CD14-positive monocyte (primary cell): ENCODE measurements around the gene OR6X1. TPM values are rescaled to one million over a fixed set of nuclear protein-coding genes. Genes with fewer than 3 reads are reported as not detected.
A peak's percentile ranks its signal among the peaks of the same experiment; 100 is the strongest.

Experiments used
- DNase-seq, 3 donors: peaks; one replicate each; pipeline ENCODE4 v3.0.0-alpha.2; 2011 to 2022
- H2AFZ ChIP-seq: 2 replicates; pipeline ENCODE4 v1.6.0; 2012; ENCODE audit warnings: mild to moderate bottlenecking, low read depth, low read length, inconsistent platforms; ENCODE audit not compliant: insufficient read depth, poor library complexity, severe bottlenecking
- H3K27ac ChIP-seq, 2 donors: 1 replicate in 1 of 2; 2 replicates in 1 of 2; pipeline ENCODE4 v1.5.1; 2012 to 2013; ENCODE audit warnings: low read length in 2 of 2, control low read depth in 1 of 2, inconsistent platforms in 1 of 2, low read depth in 1 of 2, mild to moderate bottlenecking in 1 of 2
- H3K27me3 ChIP-seq, 2 donors: one replicate each; pipeline versions ENCODE4 v1.6.0 to v1.6.1; 2011 to 2013; ENCODE audit warnings: low read length in 2 of 2; ENCODE audit not compliant: control insufficient read depth in 2 of 2, insufficient read depth in 2 of 2
- H3K36me3 ChIP-seq, 2 donors: replicated peaks in 1 of 2; 1 replicate in 1 of 2; 2 replicates in 1 of 2; pipeline versions ENCODE4 v1.5.1 to v1.6.1; 2012 to 2013; ENCODE audit warnings: low read length in 2 of 2, control low read depth in 1 of 2, inconsistent platforms in 1 of 2, mild to moderate bottlenecking in 1 of 2; ENCODE audit not compliant: insufficient read depth in 2 of 2, control insufficient read depth in 1 of 2
- H3K4me1 ChIP-seq, 2 donors: 1 replicate in 1 of 2; 2 replicates in 1 of 2; pipeline versions ENCODE4 v1.5.1 to v1.6.1; 2012 to 2013; ENCODE audit warnings: low read length in 2 of 2, control low read depth in 1 of 2, inconsistent platforms in 1 of 2, mild to moderate bottlenecking in 1 of 2, moderate library complexity in 1 of 2; ENCODE audit not compliant: insufficient read depth in 2 of 2, control insufficient read depth in 1 of 2
- H3K4me2 ChIP-seq: replicated peaks from 2 replicates; pipeline ENCODE3; 2012; ENCODE audit warnings: low read length, moderate library complexity, mild to moderate bottlenecking; ENCODE audit not compliant: poor library complexity, severe bottlenecking; ENCODE audit errors: extremely low read depth
- H3K4me3 ChIP-seq, 3 experiments: fragments of 200-600 bp in 1 of 3; sonication (generic) in 1 of 3; replicated peaks in 1 of 3; 1 replicate in 2 of 3; 2 replicates in 1 of 3; pipeline ENCODE4 v1.5.1; 2011 to 2013; ENCODE audit warnings: low read length in 3 of 3, mild to moderate bottlenecking in 3 of 3, control low read depth in 2 of 3, low read depth in 2 of 3, inconsistent platforms in 1 of 3, moderate library complexity in 1 of 3
- H3K79me2 ChIP-seq: 2 replicates; pipeline ENCODE4 v1.6.0; 2012; ENCODE audit warnings: mild to moderate bottlenecking, control low read depth, inconsistent platforms, low read length, moderate library complexity; ENCODE audit not compliant: insufficient read depth
- H3K9ac ChIP-seq: 2 replicates; pipeline ENCODE4 v1.6.0; 2017; ENCODE audit warnings: low read length, mild to moderate bottlenecking; ENCODE audit not compliant: insufficient read depth, poor library complexity, severe bottlenecking
- H3K9me3 ChIP-seq, 2 donors: replicated peaks in 1 of 2; 1 replicate in 1 of 2; 2 replicates in 1 of 2; pipeline versions ENCODE4 v1.5.1 to v1.6.1; 2012 to 2013; ENCODE audit warnings: low read length in 2 of 2, control low read depth in 1 of 2; ENCODE audit not compliant: control insufficient read depth in 1 of 2, insufficient read depth in 1 of 2
- H4K20me1 ChIP-seq: 2 replicates; pipeline ENCODE4 v1.6.0; 2012; ENCODE audit warnings: mild to moderate bottlenecking, low read length, control low read depth, moderate library complexity; ENCODE audit not compliant: insufficient read depth
- H3K27ac Mint-ChIP-seq, 7 donors: one replicate each; pipeline ENCODE4 v1.8.0; 2020; ENCODE audit warnings: mild to moderate bottlenecking in 7 of 7, mixed read lengths in 7 of 7, moderate library complexity in 6 of 7, inconsistent platforms in 2 of 7
- H3K27me3 Mint-ChIP-seq, 3 donors: one replicate each; pipeline ENCODE4 v1.8.0; 2021 to 2022; ENCODE audit warnings: low read depth in 3 of 3, mild to moderate bottlenecking in 3 of 3, mixed read lengths in 3 of 3, moderate library complexity in 3 of 3, inconsistent platforms in 1 of 3
- H3K36me3 Mint-ChIP-seq, 2 donors: one replicate each; pipeline ENCODE4 v1.8.0; 2020; ENCODE audit warnings: mixed read lengths in 2 of 2, inconsistent platforms in 1 of 2, mild to moderate bottlenecking in 1 of 2
- H3K4me1 Mint-ChIP-seq: one replicate; pipeline ENCODE4 v1.8.0; 2020; ENCODE audit warnings: mild to moderate bottlenecking, mixed read lengths
- H3K4me3 Mint-ChIP-seq, 2 donors: one replicate each; pipeline ENCODE4 v1.8.0; 2020; ENCODE audit warnings: mild to moderate bottlenecking in 2 of 2, mixed read lengths in 2 of 2, moderate library complexity in 1 of 2
- H3K9me3 Mint-ChIP-seq, 7 donors: one replicate each; pipeline ENCODE4 v1.8.0; 2020 to 2022; ENCODE audit warnings: mixed read lengths in 7 of 7, mild to moderate bottlenecking in 6 of 7, moderate library complexity in 6 of 7, inconsistent platforms in 2 of 7
- whole genome bisulfite sequencing: methylation state at CpG from one replicate; pipeline ENCODE4 v1.1.5; 2013; ENCODE audit warnings: missing lambda C conversion rate; ENCODE audit not compliant: insufficient coverage; 5-methylcytosine and 5-hydroxymethylcytosine counted together
- intact Hi-C, 2 donors: fragments of 100-400 bp; cut with micrococcal nuclease; formaldehyde crosslinking; loops; one replicate each; pipeline versions ENCODE4 v1.15.0 to v1.15.1; 2023
- polyA plus RNA-seq, 3 donors: library from polyadenylated mRNA; depleted of rRNA in 1 of 3; unstranded in 2 of 3; stranded (reverse) in 1 of 3; fragments of 300-500 nt in 2 of 3; fragments of >200 nt in 1 of 3; fragmentation: Illumina TruSeq in 2 of 3; gene quantifications; 1 replicate in 2 of 3; 2 replicates in 1 of 3; pipeline ENCODE4 v1.2.3, GENCODE V29; 2012 to 2021
- TF ChIP-seq, protein P1 (sequence below): fragments of 200-600 bp; IDR thresholded peaks from one replicate; pipeline ENCODE4 v1.8.0; 2022; ENCODE audit warnings: antibody characterized with exemption, mild to moderate bottlenecking

Gene OR6X1
- polyA plus RNA-seq, 3 donors: not detected

- Histone ChIP-seq H3K4me3 (no peak overlapping the region), H3K36me3 (no peaks in the 10 kb centered on the region), H3K27me3 (no peaks in the 10 kb centered on the region), H3K27ac (no peak overlapping the region), H2AFZ (no peak overlapping the region), H3K9ac (no peak overlapping the region), H3K4me1 (no peaks in the 10 kb centered on the region), H4K20me1 (no peaks in the 10 kb centered on the region), H3K4me2 (no peak overlapping the region), H3K79me2 (no peaks in the 10 kb centered on the region), H3K9me3 (no peaks in the 10 kb centered on the region)
- peak in 2 of 3 donors; percentile 5 to 7 for DNase-seq
- Mint-ChIP-seq H3K36me3 (no peaks in the 10 kb centered on the region), H3K4me3 (no peak overlapping the region), H3K27me3 (peaks cover 0 to 9% (median 4%) of the 10 kb centered on the region in 3 donors), H3K27ac (no peak overlapping the region), H3K9me3 (no peaks in the 10 kb centered on the region), H3K4me1 (no peaks in the 10 kb centered on the region)
- 0% methylated on average over 2 of the region's 8 CpGs for WGBS
- TF ChIP-seq, protein P1, sequence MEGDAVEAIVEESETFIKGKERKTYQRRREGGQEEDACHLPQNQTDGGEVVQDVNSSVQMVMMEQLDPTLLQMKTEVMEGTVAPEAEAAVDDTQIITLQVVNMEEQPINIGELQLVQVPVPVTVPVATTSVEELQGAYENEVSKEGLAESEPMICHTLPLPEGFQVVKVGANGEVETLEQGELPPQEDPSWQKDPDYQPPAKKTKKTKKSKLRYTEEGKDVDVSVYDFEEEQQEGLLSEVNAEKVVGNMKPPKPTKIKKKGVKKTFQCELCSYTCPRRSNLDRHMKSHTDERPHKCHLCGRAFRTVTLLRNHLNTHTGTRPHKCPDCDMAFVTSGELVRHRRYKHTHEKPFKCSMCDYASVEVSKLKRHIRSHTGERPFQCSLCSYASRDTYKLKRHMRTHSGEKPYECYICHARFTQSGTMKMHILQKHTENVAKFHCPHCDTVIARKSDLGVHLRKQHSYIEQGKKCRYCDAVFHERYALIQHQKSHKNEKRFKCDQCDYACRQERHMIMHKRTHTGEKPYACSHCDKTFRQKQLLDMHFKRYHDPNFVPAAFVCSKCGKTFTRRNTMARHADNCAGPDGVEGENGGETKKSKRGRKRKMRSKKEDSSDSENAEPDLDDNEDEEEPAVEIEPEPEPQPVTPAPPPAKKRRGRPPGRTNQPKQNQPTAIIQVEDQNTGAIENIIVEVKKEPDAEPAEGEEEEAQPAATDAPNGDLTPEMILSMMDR: peak; percentile 55
- intact Hi-C loops: no loop called here
These were observed 46.6 kb downstream of the OR6X1 start for GRCh38 chr11:123707606-123708205.

DNA sequence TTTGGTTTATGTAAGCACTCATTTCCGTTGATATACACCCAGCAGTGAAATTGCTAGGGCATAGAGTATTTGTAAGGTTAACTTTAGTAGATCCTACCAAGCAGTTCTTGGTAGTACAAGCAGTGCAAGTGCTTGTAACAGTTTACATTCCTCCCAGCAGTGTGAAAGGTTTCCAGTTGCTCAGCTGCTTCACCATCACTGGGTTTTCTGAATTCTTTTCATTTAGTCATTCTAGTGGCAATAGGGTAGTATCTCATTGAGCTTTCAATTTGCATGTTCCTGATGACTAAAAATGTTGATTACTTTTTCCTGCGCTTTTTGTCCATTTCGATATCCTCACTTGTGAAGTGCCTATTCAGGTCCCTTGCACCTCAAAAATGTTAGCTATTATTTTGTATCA is 47.1 kb downstream of the OR6X1 start:
- no peak overlapping the region for H3K27ac Mint-ChIP-seq

More for the DNA sequence above, 47.1 kb downstream of the OR6X1 start:
- Histone ChIP-seq H3K36me3 (no peaks in the 10 kb centered on the region), H2AFZ (no peak overlapping the region), H3K27me3 (no peaks in the 10 kb centered on the region), H3K4me1 (no peaks in the 10 kb centered on the region), H3K9me3 (no peaks in the 10 kb centered on the region), H3K9ac (no peak overlapping the region), H3K79me2 (no peaks in the 10 kb centered on the region), H3K4me2 (no peak overlapping the region), H4K20me1 (no peaks in the 10 kb centered on the region), H3K27ac (no peak overlapping the region), H3K4me3 (no peak overlapping the region)
- TF ChIP-seq, protein P1: no peak
- H3K36me3 Mint-ChIP-seq: no peaks in the 10 kb centered on the region
- H3K4me1 Mint-ChIP-seq: no peaks in the 10 kb centered on the region
- WGBS: no CpG with 5 or more reads among the region's 3 CpGs
- peaks cover 0 to 10% (median 6%) of the 10 kb centered on the region in 3 donors for H3K27me3 Mint-ChIP-seq
- no peaks in the 10 kb centered on the region for H3K9me3 Mint-ChIP-seq
- intact Hi-C loops: no loop called here
- no peak for DNase-seq
- H3K4me3 Mint-ChIP-seq: no peak overlapping the region
